SK-N-SH (cell line): ENCODE data around the gene CTBP2. TPM values are rescaled to one million over a fixed set of nuclear protein-coding genes. Genes with fewer than 3 reads are reported as not detected.

Source experiments
- CTCF ChIA-PET: fragments of 300-600, 350-600 bp; formaldehyde crosslinking; extraction: SDS; loops from one replicate; lab custom pipeline; 2021; lab: Yijun Ruan, JAX
- POLR2A ChIA-PET: fragments of 350-600 bp; sonication (Branson Sonifier 250); formaldehyde crosslinking; extraction: SDS; loops from one replicate; lab custom pipeline; 2020; ENCODE audit warnings: antibody characterized with exemption, inconsistent platforms; lab: Yijun Ruan, JAX
- DNase-seq: peaks from one replicate; pipeline ENCODE4 v3.0.0; 2012
- H2AFZ ChIP-seq: fragments of 200-600 bp; sonication (generic); 2 replicates; pipeline ENCODE4 v1.8.1; 2016; ENCODE audit warnings: antibody characterized with exemption, mild to moderate bottlenecking, low read depth
- H3F3A ChIP-seq: fragments of 200-600 bp; sonication (generic); replicated peaks from 2 replicates; pipeline ENCODE3; 2016; ENCODE audit warnings: antibody characterized with exemption, mild to moderate bottlenecking; ENCODE audit not compliant: insufficient read depth
- H3K27ac ChIP-seq, 2 experiments: fragments of 200-500 bp in 1 of 2; fragments of 200-600 bp in 1 of 2; sonication (Bioruptor generic) in 1 of 2; sonication (generic), shearing (Covaris generic) in 1 of 2; 2 replicates each; pipeline versions ENCODE4 v1.5.1 to v1.6.1; 2014 to 2016; ENCODE audit warnings: low read depth in 2 of 2, inconsistent platforms in 1 of 2, low read length in 1 of 2, mild to moderate bottlenecking in 1 of 2, mixed read lengths in 1 of 2
- H3K27me3 ChIP-seq: fragments of 200-600 bp; sonication (generic), shearing (Covaris generic); 2 replicates; pipeline ENCODE4 v1.6.1; 2016; ENCODE audit warnings: mixed run types; ENCODE audit not compliant: insufficient read depth
- H3K36me3 ChIP-seq, 2 experiments: fragments of 200-500 bp in 1 of 2; fragments of 200-600 bp in 1 of 2; sonication (Bioruptor generic) in 1 of 2; sonication (generic) in 1 of 2; replicated peaks in 1 of 2; 2 replicates each; pipeline versions ENCODE3 to v1.5.1; 2014 to 2016; ENCODE audit warnings: low read length in 1 of 2, mild to moderate bottlenecking in 1 of 2; ENCODE audit not compliant: insufficient read depth in 2 of 2, control insufficient read depth in 1 of 2
- H3K4me1 ChIP-seq, 2 experiments: fragments of 200-500 bp in 1 of 2; fragments of 200-600 bp in 1 of 2; sonication (Bioruptor generic) in 1 of 2; sonication (generic), shearing (Covaris generic) in 1 of 2; 2 replicates each; pipeline versions ENCODE4 v1.5.1 to v1.6.1; 2014 to 2016; ENCODE audit warnings: low read depth in 1 of 2, low read length in 1 of 2, mixed run types in 1 of 2; ENCODE audit not compliant: insufficient read depth in 2 of 2, control insufficient read depth in 1 of 2
- H3K4me2 ChIP-seq: fragments of 200-600 bp; sonication (generic), shearing (Covaris generic); 2 replicates; pipeline ENCODE4 v1.6.1; 2017; ENCODE audit warnings: mixed run types
- H3K4me3 ChIP-seq, 2 experiments: fragments of 200-500 bp in 1 of 2; fragments of 200-600 bp in 1 of 2; sonication (Bioruptor generic) in 1 of 2; sonication (generic), shearing (Covaris generic) in 1 of 2; 2 replicates each; pipeline versions ENCODE4 v1.5.1 to v1.8.1; 2014 to 2016; ENCODE audit warnings: low read depth in 2 of 2, inconsistent platforms in 1 of 2, low read length in 1 of 2, mild to moderate bottlenecking in 1 of 2, mixed read lengths in 1 of 2, moderate library complexity in 1 of 2
- H3K79me2 ChIP-seq: fragments of 200-600 bp; sonication (generic); 2 replicates; pipeline ENCODE4 v1.8.1; 2017; ENCODE audit warnings: mild to moderate bottlenecking; ENCODE audit not compliant: insufficient read depth
- H3K9ac ChIP-seq: fragments of 200-600 bp; sonication (generic); 2 replicates; pipeline ENCODE4 v1.6.1; 2017; ENCODE audit warnings: mixed run types
- H3K9me2 ChIP-seq: fragments of 200-600 bp; sonication (generic); 2 replicates; pipeline ENCODE4 v1.6.1; 2017; ENCODE audit warnings: mixed run types
- H3K9me3 ChIP-seq: fragments of 200-600 bp; sonication (generic); 2 replicates; pipeline ENCODE4 v1.6.1; 2017; ENCODE audit warnings: mixed run types, mild to moderate bottlenecking, moderate library complexity
- H4K20me1 ChIP-seq: fragments of 200-600 bp; sonication (generic); 2 replicates; pipeline ENCODE4 v1.6.1; 2017; ENCODE audit warnings: mild to moderate bottlenecking, mixed run types; ENCODE audit not compliant: insufficient read depth
- CHD2 ChIP-seq: fragments of 150-350 bp; IDR thresholded peaks from 2 replicates; pipeline ENCODE4 v1.6.1; 2018; ENCODE audit warnings: low read length; ENCODE audit not compliant: partially characterized antibody
- EZH2phosphoT487 ChIP-seq: fragments of 200-600 bp; sonication (generic); IDR thresholded peaks from 2 replicates; pipeline ENCODE4 v1.6.1; 2017; ENCODE audit warnings: low read depth, mixed run types, mild to moderate bottlenecking, antibody characterized with exemption, moderate library complexity, borderline replicate concordance
- FOSL2 ChIP-seq: IDR thresholded peaks from 2 replicates; pipeline ENCODE4 v1.4.0; 2012; ENCODE audit warnings: low read depth, mild to moderate bottlenecking, moderate library complexity, borderline replicate concordance
- FOXM1 ChIP-seq: IDR thresholded peaks from 2 replicates; pipeline ENCODE4 v1.4.0; 2012; ENCODE audit warnings: low read depth, mild to moderate bottlenecking
- GATA2 ChIP-seq: sonication (generic); formaldehyde crosslinking; IDR thresholded peaks from 2 replicates; pipeline ENCODE4 v1.5.0; 2020; ENCODE audit warnings: mild to moderate bottlenecking, missing genetic modification reagents
- MEF2A ChIP-seq: IDR thresholded peaks from 2 replicates; pipeline ENCODE4 v1.4.0; 2012; ENCODE audit warnings: low read depth, borderline replicate concordance
- NFIC ChIP-seq: IDR thresholded peaks from 2 replicates; pipeline ENCODE4 v1.4.0; 2012; ENCODE audit warnings: borderline replicate concordance
- POLR2AphosphoS5 ChIP-seq: IDR thresholded peaks from 2 replicates; pipeline ENCODE4 v1.6.1; 2012; ENCODE audit warnings: low read depth, low read length
- SMC3 ChIP-seq: IDR thresholded peaks from 2 replicates; pipeline ENCODE4 v1.6.1; 2012; ENCODE audit warnings: low read depth, low read length, improper control_type of control experiment
- TAF1 ChIP-seq: IDR thresholded peaks from 2 replicates; pipeline ENCODE4 v1.6.1; 2012; ENCODE audit warnings: low read depth, mild to moderate bottlenecking, low read length, moderate library complexity, borderline replicate concordance
- TCF12 ChIP-seq: IDR thresholded peaks from 2 replicates; pipeline ENCODE4 v1.4.0; 2012
- TEAD4 ChIP-seq: IDR thresholded peaks from 2 replicates; pipeline ENCODE4 v1.4.0; 2012; ENCODE audit warnings: mild to moderate bottlenecking, borderline replicate concordance; ENCODE audit not compliant: insufficient read depth
- YY1 ChIP-seq: IDR thresholded peaks from 2 replicates; pipeline ENCODE4 v1.4.0; 2012; ENCODE audit warnings: low read depth, mild to moderate bottlenecking
- WGBS: methylation state at CpG from one replicate; pipeline ENCODE4 v1.1.6; 2017; ENCODE audit warnings: low lambda C conversion rate; 5-methylcytosine and 5-hydroxymethylcytosine counted together
- polyA plus RNA-seq, 3 experiments: library from polyadenylated mRNA; depleted of rRNA; stranded (reverse); fragments of >200 nt; gene quantifications; 2 replicates each; pipeline ENCODE4 v1.2.3, GENCODE V29; 2012
- TF ChIP-seq, protein P1 (sequence below): IDR thresholded peaks from 2 replicates; pipeline ENCODE4 v1.4.0; 2012; ENCODE audit warnings: low read depth
- TF ChIP-seq, protein P2 (sequence below): IDR thresholded peaks from 2 replicates; pipeline ENCODE4 v1.6.1; 2012; ENCODE audit warnings: mild to moderate bottlenecking, low read depth, low read length, moderate library complexity
- TF ChIP-seq, protein P3 (sequence below): fragments of 150-350 bp; IDR thresholded peaks from 2 replicates; pipeline ENCODE4 v1.6.1; 2017; ENCODE audit warnings: antibody characterized with exemption, low read length, low read depth, borderline replicate concordance
- TF ChIP-seq, protein P4 (sequence below): IDR thresholded peaks from 2 replicates; pipeline ENCODE4 v1.4.0; 2012; ENCODE audit warnings: low read depth, borderline replicate concordance

CTBP2 gene
- polyA plus RNA-seq, 1 of the 3 experiments (the other 2 are of a cell fraction) = 69.7 TPM

- Histone ChIP-seq H3F3A (peaks cover 2% of the 10 kb centered on the region), H3K36me3 (no peaks in the 10 kb centered on the region), H3K9me3 (no peaks in the 10 kb centered on the region), H3K4me3 (no peak overlapping the region), H3K27ac (no peak overlapping the region), H3K4me1 (peaks cover 0 to 2% of the 10 kb centered on the region in 2 experiments; a peak in 2 of 4 replicates), H3K4me2 (no peak overlapping the region), H3K9me2 (no peaks in the 10 kb centered on the region), H2AFZ (no peak overlapping the region), H3K79me2 (peaks cover 100% of the 10 kb centered on the region), H4K20me1 (peaks cover 90% of the 10 kb centered on the region), H3K27me3 (no peaks in the 10 kb centered on the region), H3K9ac (no peak overlapping the region)
- TF ChIP-seq YY1 = no peak
- TF ChIP-seq MEF2A = no peak
- TF ChIP-seq TCF12 = no peak
- no peak for TF ChIP-seq TAF1
- no peak for TF ChIP-seq GATA2 (CRISPR knock-in tag)
- TF ChIP-seq, protein P1, sequence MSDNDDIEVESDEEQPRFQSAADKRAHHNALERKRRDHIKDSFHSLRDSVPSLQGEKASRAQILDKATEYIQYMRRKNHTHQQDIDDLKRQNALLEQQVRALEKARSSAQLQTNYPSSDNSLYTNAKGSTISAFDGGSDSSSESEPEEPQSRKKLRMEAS = no peak
- TF ChIP-seq, protein P2, sequence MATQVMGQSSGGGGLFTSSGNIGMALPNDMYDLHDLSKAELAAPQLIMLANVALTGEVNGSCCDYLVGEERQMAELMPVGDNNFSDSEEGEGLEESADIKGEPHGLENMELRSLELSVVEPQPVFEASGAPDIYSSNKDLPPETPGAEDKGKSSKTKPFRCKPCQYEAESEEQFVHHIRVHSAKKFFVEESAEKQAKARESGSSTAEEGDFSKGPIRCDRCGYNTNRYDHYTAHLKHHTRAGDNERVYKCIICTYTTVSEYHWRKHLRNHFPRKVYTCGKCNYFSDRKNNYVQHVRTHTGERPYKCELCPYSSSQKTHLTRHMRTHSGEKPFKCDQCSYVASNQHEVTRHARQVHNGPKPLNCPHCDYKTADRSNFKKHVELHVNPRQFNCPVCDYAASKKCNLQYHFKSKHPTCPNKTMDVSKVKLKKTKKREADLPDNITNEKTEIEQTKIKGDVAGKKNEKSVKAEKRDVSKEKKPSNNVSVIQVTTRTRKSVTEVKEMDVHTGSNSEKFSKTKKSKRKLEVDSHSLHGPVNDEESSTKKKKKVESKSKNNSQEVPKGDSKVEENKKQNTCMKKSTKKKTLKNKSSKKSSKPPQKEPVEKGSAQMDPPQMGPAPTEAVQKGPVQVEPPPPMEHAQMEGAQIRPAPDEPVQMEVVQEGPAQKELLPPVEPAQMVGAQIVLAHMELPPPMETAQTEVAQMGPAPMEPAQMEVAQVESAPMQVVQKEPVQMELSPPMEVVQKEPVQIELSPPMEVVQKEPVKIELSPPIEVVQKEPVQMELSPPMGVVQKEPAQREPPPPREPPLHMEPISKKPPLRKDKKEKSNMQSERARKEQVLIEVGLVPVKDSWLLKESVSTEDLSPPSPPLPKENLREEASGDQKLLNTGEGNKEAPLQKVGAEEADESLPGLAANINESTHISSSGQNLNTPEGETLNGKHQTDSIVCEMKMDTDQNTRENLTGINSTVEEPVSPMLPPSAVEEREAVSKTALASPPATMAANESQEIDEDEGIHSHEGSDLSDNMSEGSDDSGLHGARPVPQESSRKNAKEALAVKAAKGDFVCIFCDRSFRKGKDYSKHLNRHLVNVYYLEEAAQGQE = no peak
- no peak for TF ChIP-seq POLR2AphosphoS5
- TF ChIP-seq, protein P3, sequence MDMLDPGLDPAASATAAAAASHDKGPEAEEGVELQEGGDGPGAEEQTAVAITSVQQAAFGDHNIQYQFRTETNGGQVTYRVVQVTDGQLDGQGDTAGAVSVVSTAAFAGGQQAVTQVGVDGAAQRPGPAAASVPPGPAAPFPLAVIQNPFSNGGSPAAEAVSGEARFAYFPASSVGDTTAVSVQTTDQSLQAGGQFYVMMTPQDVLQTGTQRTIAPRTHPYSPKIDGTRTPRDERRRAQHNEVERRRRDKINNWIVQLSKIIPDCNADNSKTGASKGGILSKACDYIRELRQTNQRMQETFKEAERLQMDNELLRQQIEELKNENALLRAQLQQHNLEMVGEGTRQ = no peak
- POLR2A ChIA-PET = no interaction called here
- 96% methylated on average over 7 of the region's 7 CpGs for WGBS
- CTCF ChIA-PET = no interaction called here
- no peak for DNase-seq
These were observed 202.9 kb downstream of the CTBP2 start for GRCh38 chr10:124957404-124957947.

- Histone ChIP-seq H4K20me1 (peaks cover 89% of the 10 kb centered on the region), H3K4me2 (no peak overlapping the region), H3K27ac (no peak overlapping the region), H3K36me3 (no peaks in the 10 kb centered on the region), H3K9me3 (no peaks in the 10 kb centered on the region), H3K27me3 (no peaks in the 10 kb centered on the region), H3K79me2 (peaks cover 100% of the 10 kb centered on the region), H3F3A (no peaks in the 10 kb centered on the region), H3K9ac (no peak overlapping the region), H3K9me2 (no peaks in the 10 kb centered on the region), H3K4me3 (no peak overlapping the region), H3K4me1 (peaks cover 0 to 2% of the 10 kb centered on the region in 2 experiments; a peak in 1 of 4 replicates), H2AFZ (no peak overlapping the region)
- ChIA-PET CTCF (no interaction called here), POLR2A (no interaction called here)
- no peak for DNase-seq
- 100% methylated on average over 1 of the region's 1 CpG for WGBS
- no peak for TF ChIP-seq CHD2
- TF ChIP-seq EZH2phosphoT487 = no peak
- TF ChIP-seq, protein P2 = no peak
- TF ChIP-seq, protein P3 = no peak
- TF ChIP-seq FOXM1 = no peak
- TF ChIP-seq FOSL2 = no peak
- TF ChIP-seq NFIC = no peak
- TF ChIP-seq, protein P4, sequence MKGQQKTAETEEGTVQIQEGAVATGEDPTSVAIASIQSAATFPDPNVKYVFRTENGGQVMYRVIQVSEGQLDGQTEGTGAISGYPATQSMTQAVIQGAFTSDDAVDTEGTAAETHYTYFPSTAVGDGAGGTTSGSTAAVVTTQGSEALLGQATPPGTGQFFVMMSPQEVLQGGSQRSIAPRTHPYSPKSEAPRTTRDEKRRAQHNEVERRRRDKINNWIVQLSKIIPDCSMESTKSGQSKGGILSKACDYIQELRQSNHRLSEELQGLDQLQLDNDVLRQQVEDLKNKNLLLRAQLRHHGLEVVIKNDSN = no peak
- no peak for TF ChIP-seq TEAD4
- TF ChIP-seq SMC3 = no peak
These were observed 203.6 kb downstream of the CTBP2 start for GRCh38 chr10:124956764-124957163.
